Measurements from ENCODE around the gene COL6A3.

GRCh38 chr2:237279012-237279768 is 134.8 kb downstream of the COL6A3 start:
- TF ChIP-seq CTCF (optimal IDR thresholded peaks at IDR 0.05 in 1 of 3, IDR thresholded peaks at IDR 0.05 in 1 of 3, conservative IDR thresholded peaks at IDR 0.05 in 1 of 3; ENCODE audit: extremely low read depth in 1 of 3, insufficient read depth in 2 of 3, low read length in 3 of 3) (no peak), EZH2 (IDR thresholded peaks at IDR 0.05; ENCODE audit: low read length) (no peak)
